Measurements from ENCODE around the gene TNK2.

TNK2 gene

GRCh38 chr3:195884691-195885035, 23.7 kb downstream of the TNK2 start:
- H3K4me3 ChIP-seq (ENCODE audit: low read depth, low read length) = no peak overlapping the region
- no peak for TF ChIP-seq CTCF (IDR thresholded peaks at IDR 0.05; ENCODE audit: low read depth, low read length)

- no peak for TF ChIP-seq CTCF (IDR thresholded peaks at IDR 0.05; ENCODE audit: low read depth, low read length)
Observed at GRCh38 chr3:195883801-195884200, 24.6 kb downstream of the TNK2 start.

GRCh38 chr3:195883160-195883559, 25.2 kb downstream of the TNK2 start:
- TF ChIP-seq CTCF (IDR thresholded peaks at IDR 0.05; ENCODE audit: low read depth, low read length) = no peak
- no peak overlapping the region for H3K4me3 ChIP-seq (ENCODE audit: low read depth, low read length)

More at GRCh38 chr3:195883801-195884200, 24.6 kb downstream of the TNK2 start:
- H3K4me3 ChIP-seq (ENCODE audit: low read depth, low read length) = no peak overlapping the region

GRCh38 chr3:195882002-195882441, 26.3 kb downstream of the TNK2 start:
- no peak for TF ChIP-seq CTCF (IDR thresholded peaks at IDR 0.05; ENCODE audit: low read depth, low read length)
- H3K4me3 ChIP-seq (ENCODE audit: low read depth, low read length) = no peak overlapping the region

- TF ChIP-seq CTCF (IDR thresholded peaks at IDR 0.05; ENCODE audit: low read depth, low read length) = no peak
- no peak overlapping the region for H3K4me3 ChIP-seq (ENCODE audit: low read depth, low read length)
Observed at GRCh38 chr3:195881276-195881988, 26.9 kb downstream of the TNK2 start.

GRCh38 chr3:195880037-195880431, 28.3 kb downstream of the TNK2 start:
- no peak for TF ChIP-seq CTCF (IDR thresholded peaks at IDR 0.05; ENCODE audit: low read depth, low read length)
- no peak overlapping the region for H3K4me3 ChIP-seq (ENCODE audit: low read depth, low read length)

- no peak for TF ChIP-seq CTCF (IDR thresholded peaks at IDR 0.05; ENCODE audit: low read depth, low read length)
Observed at GRCh38 chr3:195879416-195880036, 28.8 kb downstream of the TNK2 start.

More at GRCh38 chr3:195879416-195880036, 28.8 kb downstream of the TNK2 start:
- H3K4me3 ChIP-seq (ENCODE audit: low read depth, low read length) = no peak overlapping the region

All from WI38 (cell line).